ENCODE data around the gene CCT5. TPM values are rescaled to one million over a fixed set of nuclear protein-coding genes. Genes with fewer than 3 reads are reported as not detected.

Gene CCT5
- total RNA-seq, 1 donor from 2014 or later, result 159 TPM

DNA sequence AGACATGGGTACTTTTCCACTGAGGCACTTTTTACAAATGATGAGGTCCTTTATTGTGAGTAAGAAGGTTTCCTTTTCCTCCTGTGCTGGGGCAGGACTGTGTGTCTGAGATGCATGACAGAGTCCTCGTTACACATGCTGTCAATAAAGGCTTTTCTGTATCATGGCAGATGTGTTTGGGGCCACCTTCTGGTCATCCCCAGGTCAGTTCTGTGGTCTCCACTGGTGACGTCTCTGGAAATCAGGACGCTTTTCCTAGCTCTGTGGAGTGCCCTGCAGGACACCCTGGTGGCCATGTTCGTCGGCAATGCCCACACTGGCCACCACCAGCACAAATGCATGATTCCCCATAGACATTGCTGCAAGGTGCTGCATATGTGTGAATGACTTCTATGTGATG is 54.9 kb downstream of the CCT5 start:
- no peaks in the 10 kb centered on the region for H3K9me3 Mint-ChIP-seq (ENCODE audit: unreplicated experiment)
- DNase-seq (ENCODE audit: extremely low spot score, unreplicated experiment), result no peak
- TF ChIP-seq, protein P1, sequence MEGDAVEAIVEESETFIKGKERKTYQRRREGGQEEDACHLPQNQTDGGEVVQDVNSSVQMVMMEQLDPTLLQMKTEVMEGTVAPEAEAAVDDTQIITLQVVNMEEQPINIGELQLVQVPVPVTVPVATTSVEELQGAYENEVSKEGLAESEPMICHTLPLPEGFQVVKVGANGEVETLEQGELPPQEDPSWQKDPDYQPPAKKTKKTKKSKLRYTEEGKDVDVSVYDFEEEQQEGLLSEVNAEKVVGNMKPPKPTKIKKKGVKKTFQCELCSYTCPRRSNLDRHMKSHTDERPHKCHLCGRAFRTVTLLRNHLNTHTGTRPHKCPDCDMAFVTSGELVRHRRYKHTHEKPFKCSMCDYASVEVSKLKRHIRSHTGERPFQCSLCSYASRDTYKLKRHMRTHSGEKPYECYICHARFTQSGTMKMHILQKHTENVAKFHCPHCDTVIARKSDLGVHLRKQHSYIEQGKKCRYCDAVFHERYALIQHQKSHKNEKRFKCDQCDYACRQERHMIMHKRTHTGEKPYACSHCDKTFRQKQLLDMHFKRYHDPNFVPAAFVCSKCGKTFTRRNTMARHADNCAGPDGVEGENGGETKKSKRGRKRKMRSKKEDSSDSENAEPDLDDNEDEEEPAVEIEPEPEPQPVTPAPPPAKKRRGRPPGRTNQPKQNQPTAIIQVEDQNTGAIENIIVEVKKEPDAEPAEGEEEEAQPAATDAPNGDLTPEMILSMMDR (IDR thresholded peaks at IDR 0.05), result no peak
- no peak overlapping the region for H3K4me3 Mint-ChIP-seq (ENCODE audit: unreplicated experiment)
- H3K27me3 Mint-ChIP-seq (ENCODE audit: unreplicated experiment), result no peaks in the 10 kb centered on the region
- no peak overlapping the region for H3K27ac Mint-ChIP-seq (ENCODE audit: unreplicated experiment)
- H3K4me1 Mint-ChIP-seq (ENCODE audit: unreplicated experiment), result peaks cover 51% of the 10 kb centered on the region
- peaks cover 8% of the 10 kb centered on the region for H3K36me3 Mint-ChIP-seq (ENCODE audit: unreplicated experiment)

DNA sequence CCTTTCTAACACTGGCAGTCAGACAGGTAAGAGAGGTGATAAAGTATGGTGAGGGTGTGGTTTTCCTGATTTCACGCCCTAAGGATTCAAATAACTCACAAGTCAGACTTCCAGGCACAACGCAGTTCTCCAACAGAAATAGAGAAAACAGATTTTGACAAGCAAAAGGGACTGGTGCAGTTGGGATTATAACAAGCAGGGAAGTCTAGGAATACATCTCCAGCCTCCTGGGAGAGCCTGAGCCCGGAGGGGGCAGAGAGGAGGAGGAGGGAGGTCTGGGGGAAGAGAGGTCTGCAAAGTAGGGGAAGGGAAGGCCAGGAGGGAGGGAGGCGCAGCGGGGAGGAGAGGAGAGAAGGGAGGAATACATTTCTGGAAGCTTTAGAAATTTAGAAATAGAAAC is 56.0 kb downstream of the CCT5 start:
- peaks cover 63% of the 10 kb centered on the region for H3K4me1 Mint-ChIP-seq (ENCODE audit: unreplicated experiment)
- H3K9me3 Mint-ChIP-seq (ENCODE audit: unreplicated experiment), result no peaks in the 10 kb centered on the region
- no peak for DNase-seq (ENCODE audit: extremely low spot score, unreplicated experiment)
- H3K4me3 Mint-ChIP-seq (ENCODE audit: unreplicated experiment), result peak overlapping the region; percentile 80
- H3K27me3 Mint-ChIP-seq (ENCODE audit: unreplicated experiment), result no peaks in the 10 kb centered on the region
- no peak overlapping the region for H3K27ac Mint-ChIP-seq (ENCODE audit: unreplicated experiment)
- TF ChIP-seq, protein P1 (IDR thresholded peaks at IDR 0.05), result no peak
- H3K36me3 Mint-ChIP-seq (ENCODE audit: unreplicated experiment), result peaks cover 6% of the 10 kb centered on the region

DNA sequence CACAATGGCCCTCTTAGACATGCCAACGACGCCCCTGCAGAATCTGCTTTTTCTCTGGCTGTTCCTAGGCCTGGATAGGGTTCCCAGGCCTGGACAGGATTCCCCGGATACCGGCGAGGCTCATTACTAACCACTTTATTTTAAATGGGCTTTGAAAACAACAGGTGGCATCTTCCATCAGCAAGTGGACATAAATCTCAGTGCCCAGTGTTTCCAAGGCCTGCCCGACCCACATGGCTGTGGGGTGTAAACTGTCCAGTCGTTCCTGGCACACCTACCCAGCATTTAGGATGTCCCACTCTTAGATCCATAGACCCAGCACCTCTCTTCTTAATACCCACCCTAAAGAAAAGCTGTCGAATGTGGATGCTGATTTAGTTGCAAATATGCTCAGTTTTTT is 56.7 kb downstream of the CCT5 start:
- Mint-ChIP-seq H3K27ac (ENCODE audit: unreplicated experiment) (peak overlapping the region; percentile 5), H3K36me3 (ENCODE audit: unreplicated experiment) (peaks cover 6% of the 10 kb centered on the region)
- TF ChIP-seq, protein P1 (IDR thresholded peaks at IDR 0.05), result no peak

DNA sequence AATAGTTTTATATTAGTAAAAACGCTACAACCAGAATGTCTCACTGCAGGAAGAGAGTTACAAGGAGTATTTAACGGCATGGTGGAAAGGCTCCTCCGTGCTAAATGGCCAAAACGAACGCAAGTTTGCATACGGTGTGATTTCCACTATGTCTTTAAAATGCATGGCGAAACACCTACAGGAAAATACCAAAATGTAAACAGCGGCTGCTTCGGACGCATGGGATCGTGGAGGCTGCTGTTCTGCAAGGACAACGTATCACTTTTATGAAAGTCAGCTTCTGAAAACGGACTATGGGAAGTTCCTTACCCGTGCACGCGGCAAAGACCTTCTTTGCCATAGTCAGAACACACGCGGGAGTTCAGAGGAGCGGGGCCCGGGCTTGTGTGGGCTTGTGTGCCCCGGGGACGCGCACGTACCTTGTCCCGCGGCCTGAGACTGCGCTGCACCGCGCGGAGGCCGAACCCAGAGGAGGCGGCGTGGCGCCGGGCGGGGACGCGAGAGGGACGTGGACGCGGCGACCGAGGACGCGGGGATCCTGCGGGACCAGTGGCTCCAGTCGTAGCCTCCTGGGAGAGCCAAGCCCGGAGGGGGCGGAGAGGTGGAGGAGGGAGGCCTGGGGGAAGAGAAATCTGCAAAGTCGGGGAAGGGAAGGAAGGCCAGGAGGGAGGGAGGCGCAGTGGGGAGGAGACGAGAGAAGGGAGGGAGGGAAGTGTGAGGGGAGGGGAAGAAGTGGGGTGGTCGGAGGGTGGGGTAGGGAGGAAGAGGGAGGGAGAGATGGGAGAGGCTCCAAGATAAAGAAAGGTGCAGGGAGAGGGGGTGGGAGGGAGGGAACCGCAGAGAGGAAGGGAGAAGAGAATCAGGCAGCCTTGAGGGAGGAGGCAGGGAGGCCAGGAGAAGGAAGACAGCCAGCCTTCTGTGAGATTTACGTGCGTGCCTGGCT is 57.4 kb downstream of the CCT5 start, which contains the start of gene CMBL:
CMBL (minus strand) TSS at position 697 of the 943 bp plus-strand sequence. CDS start 17,140 bp downstream, outside the sequence.
- Mint-ChIP-seq H3K27ac (ENCODE audit: unreplicated experiment) (peak within 1 kb of the TSS; percentile 76), H3K9me3 (ENCODE audit: unreplicated experiment) (no peaks in the 10 kb centered on the region)

More for the DNA sequence above, 56.7 kb downstream of the CCT5 start:
- no peak for DNase-seq (ENCODE audit: extremely low spot score, unreplicated experiment)
- no peaks in the 10 kb centered on the region for H3K9me3 Mint-ChIP-seq (ENCODE audit: unreplicated experiment)
- no peaks in the 10 kb centered on the region for H3K27me3 Mint-ChIP-seq (ENCODE audit: unreplicated experiment)
- H3K4me3 Mint-ChIP-seq (ENCODE audit: unreplicated experiment), result peak overlapping the region; percentile 80
- H3K4me1 Mint-ChIP-seq (ENCODE audit: unreplicated experiment), result peaks cover 63% of the 10 kb centered on the region

DNA sequence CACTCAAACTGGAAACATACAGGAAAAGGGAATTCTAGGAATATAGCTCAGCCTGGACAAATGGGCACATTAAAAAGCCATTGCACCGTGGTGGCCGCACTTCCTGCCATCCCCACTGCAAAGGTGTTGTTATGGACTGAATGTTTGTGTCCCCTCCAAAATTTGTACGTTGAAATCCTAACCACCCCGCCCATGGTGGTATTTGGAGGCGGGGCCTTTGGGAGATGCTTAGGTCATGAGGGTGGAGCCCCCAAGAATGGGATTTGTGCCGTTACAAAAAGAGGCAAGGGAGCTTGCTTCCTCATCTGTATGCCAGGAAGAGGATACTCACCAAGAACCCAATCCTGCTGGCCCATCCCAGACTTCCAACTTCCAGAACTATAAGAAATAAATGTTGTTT is 58.8 kb downstream of the CCT5 start:
- Mint-ChIP-seq H3K9me3 (ENCODE audit: unreplicated experiment) (no peaks in the 10 kb centered on the region), H3K4me1 (ENCODE audit: unreplicated experiment) (peaks cover 53% of the 10 kb centered on the region), H3K27ac (ENCODE audit: unreplicated experiment) (no peak overlapping the region), H3K27me3 (ENCODE audit: unreplicated experiment) (no peaks in the 10 kb centered on the region), H3K36me3 (ENCODE audit: unreplicated experiment) (peaks cover 1% of the 10 kb centered on the region), H3K4me3 (ENCODE audit: unreplicated experiment) (peak overlapping the region; percentile 35)
- TF ChIP-seq, protein P1 (IDR thresholded peaks at IDR 0.05), result no peak
- DNase-seq (ENCODE audit: extremely low spot score, unreplicated experiment), result no peak

More for the DNA sequence above, 57.4 kb downstream of the CCT5 start, which contains the start of gene CMBL:
- TF ChIP-seq, protein P1 (IDR thresholded peaks at IDR 0.05), result no peak
- peak within 1 kb of the TSS; percentile 80 for H3K4me3 Mint-ChIP-seq (ENCODE audit: unreplicated experiment)
- H3K4me1 Mint-ChIP-seq (ENCODE audit: unreplicated experiment), result peaks cover 61% of the 10 kb centered on the region
- no peaks in the 10 kb centered on the region for H3K27me3 Mint-ChIP-seq (ENCODE audit: unreplicated experiment)
- H3K36me3 Mint-ChIP-seq (ENCODE audit: unreplicated experiment), result peaks cover 6% of the 10 kb centered on the region
- no peak for DNase-seq (ENCODE audit: extremely low spot score, unreplicated experiment)
